ENCODE measurements around the gene PRKCI. TPM values are rescaled to one million over a fixed set of nuclear protein-coding genes. Genes with fewer than 3 reads are reported as not detected.

The PRKCI gene
- total and polyA plus RNA-seq, 9 of the 15 experiments (the other 6 are each of a cell fraction or from before 2014, with no cell fraction given), result 10.5 to 43.2 (median 31.4) TPM

- TF ChIP-seq ZNF395 (CRISPR knock-in tag; IDR thresholded peaks at IDR 0.05) (no peak), NR2C2 (CRISPR knock-in tag; IDR thresholded peaks at IDR 0.05) (no peak), NR2C2 (tag; IDR thresholded peaks at IDR 0.05) (no peak), RNF2 (IDR thresholded peaks at IDR 0.05) (no peak), ARHGAP35 (IDR thresholded peaks at IDR 0.05; ENCODE audit: partially characterized antibody) (no peak), PTTG1 (tag; IDR thresholded peaks at IDR 0.05; ENCODE audit: low read depth) (no peak), HMG20B (CRISPR knock-in tag; IDR thresholded peaks at IDR 0.05) (no peak), OTX1 (CRISPR knock-in tag; IDR thresholded peaks at IDR 0.05) (no peak), EZH2 (IDR thresholded peaks at IDR 0.05; ENCODE audit: borderline replicate concordance, low read depth, low read length) (no peak), HDAC1 (IDR thresholded peaks at IDR 0.05) (0 out of 4 replicates have a peak, but pooled peaks of 1 of the 2 experiments have one; percentile 20), ZFP30 (CRISPR knock-in tag; IDR thresholded peaks at IDR 0.05; ENCODE audit: borderline replicate concordance) (no peak), POLR2AphosphoS5 (IDR thresholded peaks at IDR 0.05; ENCODE audit: control insufficient read depth, insufficient read depth, low read depth, low read length) (no peak), ZFP91 (CRISPR knock-in tag; IDR thresholded peaks at IDR 0.05) (no peak), ZNF740 (CRISPR knock-in tag; IDR thresholded peaks at IDR 0.05) (no peak), ZNF740 (tag; IDR thresholded peaks at IDR 0.05) (no peak), ZBTB26 (CRISPR knock-in tag; IDR thresholded peaks at IDR 0.05) (no peak), CEBPG (CRISPR knock-in tag; IDR thresholded peaks at IDR 0.05) (no peak), CEBPG (tag; conservative IDR thresholded peaks at IDR 0.05 in 1 of 2, IDR thresholded peaks at IDR 0.05 in 1 of 2) (no peak), SREBF2 (CRISPR knock-in tag; IDR thresholded peaks at IDR 0.05) (no peak), FOXJ3 (CRISPR knock-in tag; IDR thresholded peaks at IDR 0.05) (no peak), HES1 (IDR thresholded peaks at IDR 0.05; ENCODE audit: low read depth) (no peak), KLF6 (CRISPR knock-in tag; IDR thresholded peaks at IDR 0.05; ENCODE audit: borderline replicate concordance) (no peak)
Measured at GRCh38 chr3:170222647-170223541, 670 bp downstream of the PRKCI start (continued).

All from K562 (cell line).